Measurements from ENCODE around the gene TPPP3.
"Not testable (repeated sequence)": the region's sequence is repeated elsewhere in the genome, so short reads cannot be mapped to it uniquely, and the experiment has no call there.

TPPP3 gene

DNA sequence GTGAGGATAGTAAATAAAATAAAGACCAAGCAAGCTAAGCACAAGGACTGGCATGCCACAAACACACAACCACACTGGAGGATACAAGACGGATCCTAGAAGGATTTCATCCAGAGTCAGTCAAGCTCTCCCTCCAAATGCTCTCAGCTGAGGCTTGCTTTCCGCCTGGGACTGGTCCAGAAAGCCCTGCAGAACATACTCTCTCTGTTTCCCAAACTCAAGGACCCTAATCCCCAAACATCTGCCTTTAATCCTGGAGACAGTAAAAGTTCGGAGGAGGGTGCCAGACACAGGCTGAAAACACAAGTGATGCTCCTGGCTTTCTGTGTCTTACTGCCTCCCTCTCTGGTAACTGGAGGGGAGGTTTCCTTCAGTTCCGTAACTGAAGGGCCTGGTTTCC is 32.3 kb upstream of the TPPP3 start:
- DNase-seq, result no peak

DNA sequence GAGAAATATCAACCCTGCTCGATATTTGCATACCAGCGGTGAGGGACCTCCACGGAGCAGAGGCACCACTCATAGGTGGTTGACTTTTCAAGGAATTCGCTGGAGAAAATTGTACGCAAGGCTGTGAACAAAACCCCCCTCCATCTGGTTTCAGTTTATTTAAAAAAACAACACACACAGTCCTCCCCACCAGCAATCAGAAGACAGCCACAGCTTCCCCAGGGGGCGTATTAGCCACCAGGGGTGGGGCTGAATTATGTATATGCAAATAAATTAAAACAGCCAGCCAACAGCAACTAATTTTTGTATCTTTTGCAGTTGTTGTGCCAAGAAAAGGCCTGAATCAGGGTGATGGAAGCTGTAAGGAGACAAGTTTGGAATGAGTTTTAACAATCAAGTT is 31.8 kb upstream of the TPPP3 start:
- peak; percentile 57 for DNase-seq

DNA sequence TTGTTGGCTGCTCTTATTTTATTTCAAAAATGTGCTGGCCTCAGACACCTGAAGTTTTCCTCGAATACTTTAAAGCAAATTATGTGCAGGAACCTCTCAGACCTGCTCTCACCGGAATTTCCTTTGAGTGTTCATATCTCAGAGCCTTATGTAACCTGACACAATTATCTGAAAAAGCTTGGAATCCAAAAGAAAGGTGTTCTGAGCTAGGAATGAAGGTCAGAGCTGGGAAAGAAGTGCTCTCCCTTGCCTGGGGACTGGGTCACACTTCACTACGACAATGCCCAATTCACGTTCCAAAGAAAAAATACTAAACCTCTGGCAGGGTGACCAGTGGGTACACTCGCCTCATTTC is 30.9 kb upstream of the TPPP3 start:
- DNase-seq, result no peak

DNA sequence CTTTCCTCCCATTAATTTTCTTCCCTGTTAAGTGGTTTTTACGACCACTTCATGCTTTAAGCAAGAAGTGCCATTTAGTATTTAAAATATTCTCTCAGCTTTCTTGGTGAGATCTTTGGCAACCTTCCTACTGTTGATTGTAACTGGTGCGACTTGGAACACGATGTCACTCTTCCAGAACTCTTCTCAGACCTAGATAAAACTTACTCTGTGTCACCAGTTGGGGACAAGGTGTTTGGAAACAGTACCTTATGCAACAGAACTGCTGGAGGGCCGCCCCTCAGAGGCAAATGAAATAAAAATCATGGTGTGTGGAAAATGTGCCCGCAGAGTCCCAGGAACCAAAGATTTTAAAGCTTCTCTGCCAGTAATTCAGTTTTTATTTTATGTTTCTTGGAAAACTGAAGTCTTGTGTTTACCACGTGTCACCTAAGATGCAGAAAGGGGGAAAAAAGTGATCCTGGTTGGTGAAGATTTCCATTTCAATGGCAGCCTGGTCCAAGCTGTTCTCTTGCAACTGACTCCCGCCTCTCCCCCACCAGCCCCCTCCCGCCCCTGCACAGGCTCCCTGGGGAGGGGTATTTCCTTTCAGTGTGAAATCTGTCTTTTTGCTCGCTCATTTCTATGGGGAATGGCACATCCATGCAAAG is 30.4 kb upstream of the TPPP3 start:
- DNase-seq, result no peak

GRCh38 chr16:67423015-67423414 is 29.7 kb upstream of the TPPP3 start:
- no peak for DNase-seq

DNA sequence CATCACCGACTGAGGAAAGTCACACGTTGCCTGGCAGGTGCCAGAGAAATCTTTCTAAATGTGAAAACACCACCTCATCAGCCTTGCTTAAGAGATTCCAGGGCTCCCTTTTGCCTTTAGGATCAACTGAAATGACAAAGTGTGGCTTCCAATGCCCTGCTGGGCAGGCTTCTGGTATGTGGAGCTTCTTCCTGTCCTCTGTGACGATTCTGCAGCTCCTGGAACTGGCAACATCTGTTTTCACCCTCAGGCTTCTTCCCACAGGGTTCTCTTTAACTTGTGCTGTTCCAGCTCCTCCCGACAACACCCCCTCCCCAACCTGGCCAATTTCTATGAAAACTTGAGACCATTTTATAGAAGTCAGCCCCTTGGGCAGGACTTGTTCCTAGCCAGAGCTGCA is 27.7 kb upstream of the TPPP3 start:
- no peak for DNase-seq

DNA sequence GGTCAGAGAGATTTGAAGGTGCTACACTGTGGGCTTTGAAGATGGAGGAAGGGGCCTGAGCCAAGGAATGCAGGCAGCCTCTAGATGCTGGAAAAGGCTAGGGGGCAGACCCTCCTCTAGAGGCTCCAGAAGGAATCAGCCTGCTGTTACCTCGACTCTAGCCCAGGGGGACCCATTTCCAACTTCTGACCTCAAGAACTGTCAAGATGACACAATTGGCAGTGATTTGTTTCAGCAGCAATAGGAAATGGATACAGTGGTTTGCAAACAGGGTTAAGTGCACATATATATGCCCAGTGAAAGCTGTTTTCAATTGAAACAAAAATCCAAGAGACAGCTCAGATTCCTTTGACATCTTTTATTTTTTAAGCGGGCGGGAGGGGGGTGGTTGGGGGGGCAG is 26.6 kb upstream of the TPPP3 start:
- no peak for DNase-seq

GRCh38 chr16:67419502-67419901 is 26.2 kb upstream of the TPPP3 start:
- peak; percentile 36 for DNase-seq

- DNase-seq, result no peak
Measured at GRCh38 chr16:67417333-67418061, 24.2 kb upstream of the TPPP3 start.

DNA sequence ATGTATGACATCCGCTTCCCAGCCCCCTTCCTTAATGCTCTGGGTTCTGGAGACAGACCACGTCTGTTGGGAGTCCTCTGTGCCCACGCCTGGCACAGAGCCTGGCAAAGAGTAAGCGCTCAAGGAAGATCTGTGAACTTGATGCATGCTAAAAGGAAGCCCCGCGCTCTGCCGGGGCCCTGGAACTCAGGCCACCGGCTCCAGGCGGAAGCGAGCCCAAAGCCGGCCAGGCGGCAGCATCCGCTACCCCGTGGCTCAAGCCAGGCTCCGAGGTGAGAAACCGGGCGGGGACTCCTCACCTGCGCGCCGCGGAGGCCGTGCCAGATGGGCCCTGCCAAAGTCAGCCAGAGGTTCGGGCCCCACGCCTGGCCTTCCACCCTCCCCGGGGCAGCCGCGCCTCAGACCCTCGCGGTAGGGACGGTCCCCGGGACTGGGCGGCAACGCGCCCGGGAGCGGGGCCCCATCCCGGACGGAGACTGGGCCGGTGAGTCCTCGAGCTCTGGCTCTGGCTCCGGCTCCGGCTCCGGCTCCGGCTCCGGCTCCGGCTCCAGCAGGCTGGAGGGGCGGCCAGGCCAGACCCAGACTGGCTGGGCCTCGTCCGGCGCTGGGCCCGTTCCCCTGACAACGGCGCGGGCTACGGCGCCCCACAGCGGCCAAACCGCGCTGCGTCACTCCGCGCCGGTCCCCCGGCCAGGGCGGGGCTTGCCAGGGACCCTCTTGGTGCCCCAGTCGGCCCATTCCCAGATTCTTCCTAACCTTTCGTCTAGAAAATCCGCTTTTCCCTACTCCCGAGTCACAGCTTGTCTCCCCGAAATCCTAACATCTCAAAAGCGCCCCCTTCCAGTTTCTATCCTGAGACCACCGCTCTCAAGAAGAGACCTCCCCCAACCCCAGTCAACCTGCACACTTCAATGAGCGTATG is 22.8 kb upstream of the TPPP3 start, which contains the start of gene ZDHHC1:
ZDHHC1 (minus strand) TSS at position 606 of the 922 bp plus-strand sequence. CDS start 8,702 bp downstream, outside the sequence.
- peak; percentile 74 for DNase-seq

- DNase-seq, result not testable (repeated sequence)
Measured at GRCh38 chr16:67415421-67415820, 22.1 kb upstream of the TPPP3 start.

DNA sequence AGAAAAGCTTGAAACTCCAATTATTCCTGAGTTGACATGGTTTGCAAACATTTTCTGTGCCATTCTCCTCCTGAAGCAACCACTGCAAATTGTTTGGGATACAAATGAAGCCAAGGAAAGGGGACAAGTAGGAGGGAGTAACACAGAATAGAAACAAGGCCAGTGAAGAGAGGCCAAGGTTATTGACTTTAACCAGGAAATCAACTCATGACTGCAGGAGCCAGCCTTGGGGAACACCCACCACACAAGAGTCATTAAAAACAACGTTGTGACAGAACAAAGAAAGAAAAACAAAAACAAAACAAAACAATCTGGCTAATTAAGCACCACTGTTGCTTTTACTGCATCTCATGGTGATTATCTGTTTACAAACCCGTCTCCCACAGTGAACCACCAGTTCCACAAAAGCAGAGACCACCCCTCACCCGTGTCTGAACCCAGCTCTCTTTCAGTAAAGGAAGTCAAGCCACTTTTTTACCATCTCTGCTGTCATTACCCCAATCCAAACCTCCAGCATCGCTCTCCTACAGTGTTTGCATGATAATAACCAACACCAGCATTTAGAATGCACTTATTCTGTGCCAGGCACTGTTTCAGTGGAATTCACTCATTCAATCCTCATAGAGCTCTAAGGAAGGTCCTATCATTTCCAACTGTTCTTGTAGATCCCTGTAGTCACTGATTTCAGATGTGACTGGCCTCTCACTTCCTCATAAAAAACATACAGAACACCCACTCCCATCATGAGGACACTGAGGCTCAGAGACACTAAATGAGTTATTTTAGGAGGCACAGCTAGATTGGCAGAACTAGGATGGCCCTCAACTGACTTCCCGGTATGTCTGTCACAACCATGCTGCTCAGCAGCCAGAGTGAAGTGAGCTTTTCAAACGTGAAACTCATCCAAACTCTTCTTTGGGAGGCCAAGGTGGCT is 20.9 kb upstream of the TPPP3 start:
- no peak for DNase-seq

DNA sequence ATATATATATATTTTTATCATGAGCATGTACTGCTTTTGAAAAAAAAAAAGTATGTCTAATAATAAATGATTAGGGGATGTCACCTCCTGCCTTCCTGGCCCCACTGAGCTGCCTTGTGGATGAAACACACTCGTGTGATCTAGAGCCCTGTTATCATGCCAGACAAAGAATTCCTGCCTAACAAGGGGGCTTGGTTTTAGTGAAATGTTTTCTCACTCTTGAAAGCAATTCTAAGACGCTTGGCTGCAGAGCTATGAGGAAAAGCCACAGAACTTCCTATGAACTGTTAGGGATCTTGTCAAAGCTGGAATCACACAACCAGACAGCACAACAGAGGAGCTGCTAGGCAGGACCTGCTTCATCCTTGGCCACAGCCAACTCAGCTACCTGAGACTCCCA is 19.0 kb upstream of the TPPP3 start:
- DNase-seq, result no peak

- no peak for DNase-seq
Measured at GRCh38 chr16:67411339-67411738, 18.0 kb upstream of the TPPP3 start.

DNA sequence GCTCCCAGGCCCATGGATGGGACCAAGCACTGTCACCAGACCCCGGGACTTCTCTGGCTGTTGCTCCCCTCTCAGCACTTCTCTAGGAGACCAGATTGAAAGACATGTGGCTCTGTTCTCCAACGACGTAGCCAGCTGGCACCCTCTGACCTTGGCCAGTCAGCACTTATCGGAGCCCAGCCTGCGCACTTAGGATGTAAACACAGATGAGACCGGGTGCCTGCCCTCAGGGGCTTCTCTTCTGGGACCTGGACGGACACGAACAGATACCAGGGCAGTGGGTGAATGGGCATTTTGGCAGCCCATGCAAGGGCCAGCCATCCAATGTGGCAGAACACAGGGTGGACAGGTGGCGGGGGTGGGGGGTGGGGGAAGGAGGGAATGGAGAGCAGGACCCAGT is 16.3 kb upstream of the TPPP3 start:
- no peak for DNase-seq

DNA sequence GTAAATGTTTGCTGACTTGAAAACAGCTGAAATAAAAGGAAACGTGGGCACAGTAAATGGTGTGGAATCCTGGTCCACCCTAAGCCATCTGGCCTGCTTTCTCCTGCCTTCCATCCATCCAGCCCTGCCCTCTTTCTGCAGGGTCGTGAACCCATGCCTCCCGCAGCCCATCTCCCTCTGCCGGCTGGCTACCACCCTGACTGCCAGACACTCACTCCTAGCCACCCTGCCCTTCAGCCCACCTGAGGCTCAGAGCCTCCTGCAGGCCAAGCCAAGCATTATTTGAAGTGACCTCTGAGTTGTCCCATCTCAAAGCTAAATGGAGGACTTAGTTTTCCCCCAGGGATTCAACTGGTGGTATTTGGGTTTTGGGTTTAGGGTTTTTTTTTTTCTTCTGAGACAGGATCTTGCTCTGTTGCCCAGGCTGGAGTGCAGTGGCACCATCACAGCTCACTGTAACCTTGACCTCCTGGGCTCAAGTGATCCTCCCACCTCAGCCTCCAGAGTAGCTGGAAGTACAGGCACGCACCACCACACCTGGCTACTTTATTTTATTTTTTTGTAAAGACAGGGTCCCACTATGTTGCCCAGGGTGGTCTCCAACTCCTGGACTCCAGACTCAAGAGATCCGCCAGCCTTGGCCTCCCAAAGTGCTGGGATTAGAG is 14.6 kb upstream of the TPPP3 start:
- DNase-seq, result no peak

- no peak for DNase-seq
Measured at GRCh38 chr16:67407176-67407787, 14.0 kb upstream of the TPPP3 start.

DNA sequence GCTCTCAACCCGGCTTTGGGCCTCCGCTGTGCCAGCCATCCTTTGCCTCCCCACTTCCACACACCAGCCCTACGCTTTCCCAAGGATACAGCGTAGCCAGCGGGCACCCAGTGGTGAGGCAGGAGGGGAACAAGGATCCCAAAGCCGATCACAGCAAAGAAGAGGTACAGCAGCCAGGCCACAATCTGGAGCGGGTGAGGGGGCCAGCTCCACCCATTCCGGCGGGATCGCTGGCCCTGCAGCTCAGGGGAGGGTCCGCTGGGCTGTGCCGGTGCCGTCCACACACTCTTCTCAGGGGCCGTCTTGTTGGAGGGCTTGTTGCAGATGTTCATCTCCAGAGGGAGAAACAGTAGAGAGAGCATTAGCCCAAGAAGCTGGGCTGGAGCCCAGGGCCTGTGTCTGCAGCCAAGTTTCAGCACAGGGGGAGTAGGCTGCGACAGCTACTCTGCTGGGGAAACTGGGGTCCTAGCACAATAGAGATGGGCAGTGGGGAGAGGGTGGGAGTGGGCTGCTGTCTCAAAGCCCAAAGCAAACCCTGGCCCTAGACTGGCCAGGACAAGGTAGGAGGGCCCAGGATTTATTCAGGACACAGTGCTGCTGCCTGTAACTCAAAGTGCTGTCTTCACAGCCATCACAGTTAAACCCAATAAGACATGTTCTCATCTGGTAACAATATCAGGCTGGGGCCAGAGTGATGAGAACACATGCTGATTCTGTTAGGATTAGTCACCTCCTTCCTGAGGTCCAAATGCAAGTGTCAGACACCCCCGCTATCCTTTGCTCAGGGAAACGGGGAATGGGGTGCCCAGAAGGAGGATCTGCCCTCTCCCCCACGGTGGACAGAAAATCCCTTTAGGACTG is 13.0 kb upstream of the TPPP3 start:
- peak; percentile 81 for DNase-seq

DNA sequence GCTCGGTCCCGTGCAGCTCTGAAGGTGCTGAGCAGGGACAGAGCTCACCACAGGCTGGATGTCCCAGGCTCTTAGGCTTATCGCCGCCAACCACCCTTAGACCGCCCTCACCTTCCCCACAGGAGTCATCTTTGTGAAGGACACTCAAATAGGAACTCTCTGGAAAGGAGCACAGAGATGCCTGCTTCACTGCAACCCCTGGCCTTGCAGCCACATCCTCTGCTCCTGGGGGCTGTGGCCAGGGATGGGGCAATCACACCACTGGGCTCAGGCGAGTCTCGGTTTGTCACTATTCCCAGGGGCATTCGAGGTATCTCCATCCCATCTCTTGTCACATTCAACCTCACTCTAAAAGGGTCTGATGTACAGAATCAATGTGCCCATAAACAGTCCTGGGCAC is 12.0 kb upstream of the TPPP3 start:
- no peak for DNase-seq

GRCh38 chr16:67404740-67405226 is 11.5 kb upstream of the TPPP3 start:
- no peak for DNase-seq
